Smooth muscle cell (in vitro differentiated cells): ENCODE results near the gene LRRC8B. TPM values are rescaled to one million over a fixed set of nuclear protein-coding genes. Genes with fewer than 3 reads are reported as not detected.

Experiments used
- DNase-seq: peaks from one replicate; lab custom pipeline; 2025; ENCODE audit not compliant: unreplicated experiment; lab: John Stamatoyannopoulos, UW
- H2AFZ ChIP-seq: fragments of 200-600 bp; sonication (generic); 2 replicates; pipeline ENCODE4 v1.6.0; 2016; ENCODE audit warnings: antibody characterized with exemption, low read depth, mild to moderate bottlenecking
- H3F3A ChIP-seq: fragments of 200-600 bp; sonication (generic); 2 replicates; pipeline ENCODE4 v1.6.0; 2017; ENCODE audit warnings: antibody characterized with exemption, low read depth
- H3K27ac ChIP-seq: fragments of 200-600 bp; sonication (generic); 2 replicates; pipeline ENCODE4 v1.5.1; 2016; ENCODE audit warnings: low read depth, mild to moderate bottlenecking
- H3K27me3 ChIP-seq: fragments of 200-600 bp; sonication (generic); 2 replicates; pipeline ENCODE4 v1.6.1; 2016; ENCODE audit warnings: low read depth, mild to moderate bottlenecking
- H3K36me3 ChIP-seq: fragments of 200-600 bp; sonication (generic); 2 replicates; pipeline ENCODE4 v1.5.1; 2016; ENCODE audit warnings: low read depth
- H3K4me1 ChIP-seq: fragments of 200-600 bp; sonication (generic); 2 replicates; pipeline ENCODE4 v1.5.1; 2016; ENCODE audit warnings: low read depth
- H3K4me2 ChIP-seq: fragments of 200-600 bp; sonication (generic); 2 replicates; pipeline ENCODE4 v1.6.0; 2016; ENCODE audit warnings: mild to moderate bottlenecking
- H3K4me3 ChIP-seq: fragments of 200-600 bp; sonication (generic); 2 replicates; pipeline ENCODE4 v1.5.1; 2016; ENCODE audit warnings: mild to moderate bottlenecking
- H3K79me2 ChIP-seq: fragments of 200-600 bp; sonication (generic); 2 replicates; pipeline ENCODE4 v1.6.0; 2016; ENCODE audit warnings: low read depth, mild to moderate bottlenecking
- H3K9ac ChIP-seq: fragments of 200-600 bp; sonication (generic); 2 replicates; pipeline ENCODE4 v1.6.0; 2016; ENCODE audit warnings: low read depth
- H3K9me3 ChIP-seq: fragments of 200-600 bp; sonication (generic); replicated peaks from 2 replicates; pipeline ENCODE4 v1.5.1; 2016; ENCODE audit warnings: low read depth
- H4K20me1 ChIP-seq: fragments of 200-600 bp; sonication (generic); 2 replicates; pipeline ENCODE4 v1.6.0; 2016; ENCODE audit warnings: low read depth
- WGBS: methylation state at CpG from one replicate; pipeline ENCODE4 v1.1.7; 2016; ENCODE audit warnings: low lambda C conversion rate; 5-methylcytosine and 5-hydroxymethylcytosine counted together
- polyA plus RNA-seq: library from polyadenylated mRNA; unstranded; fragments of >200 nt; fragmentation: Nextera tagmentation; extraction: Ambion mirVana; gene quantifications from 2 replicates; pipeline ENCODE4 v1.2.1, GENCODE V29; 2016
- total RNA-seq: library from RNA; depleted of rRNA; stranded (reverse); fragments of >200 nt; gene quantifications from 2 replicates; pipeline ENCODE4 v1.2.3, GENCODE V29; 2014
- TF ChIP-seq, protein P1 (sequence below): fragments of 200-600 bp; sonication (generic); IDR thresholded peaks from 2 replicates; pipeline ENCODE4 v1.5.1; 2017; ENCODE audit warnings: borderline replicate concordance, mild to moderate bottlenecking, antibody characterized with exemption; ENCODE audit not compliant: insufficient read depth, poor library complexity, severe bottlenecking

Gene LRRC8B
- total and polyA plus RNA-seq, 2 experiments from 2014 or later, result 1.5 to 4.6 TPM

DNA sequence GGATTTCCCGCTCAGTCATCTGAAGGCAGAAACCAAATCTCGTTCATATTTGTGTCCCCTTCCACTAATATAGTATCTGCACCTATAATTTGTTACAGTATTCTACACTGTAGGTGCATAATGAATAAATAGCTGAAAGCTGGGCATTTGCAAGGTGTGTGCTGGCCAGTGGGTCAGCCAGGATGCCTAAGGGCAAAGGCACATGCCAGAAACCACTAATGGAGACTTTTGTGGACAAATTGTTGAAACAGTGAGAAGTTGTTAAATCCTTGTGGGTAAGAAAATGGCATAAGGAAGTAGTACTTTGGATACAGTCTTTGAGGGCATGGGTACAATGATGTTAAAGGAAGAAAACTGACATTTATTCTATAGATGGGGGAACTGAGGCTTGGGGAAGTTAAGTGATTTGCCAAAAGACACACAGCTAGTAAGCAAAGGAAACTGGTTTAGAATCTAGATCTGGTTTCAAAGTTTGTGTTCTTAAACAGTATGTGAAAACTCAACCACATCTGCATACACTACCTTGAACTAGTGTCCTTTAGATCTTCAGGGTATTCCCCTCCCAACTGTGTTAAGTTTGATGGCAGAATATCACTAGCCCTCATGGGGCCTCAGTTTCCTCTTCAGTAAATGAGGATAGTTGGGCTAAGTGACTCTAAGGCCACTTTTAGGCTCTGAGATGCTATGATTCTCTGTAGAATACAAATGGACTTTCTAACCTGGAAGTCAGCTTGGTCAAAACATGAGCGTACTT lies 81.8 kb downstream of the LRRC8B start:
- H3K9me3 ChIP-seq, result no peaks in the 10 kb centered on the region
- DNase-seq, result no peak
- no peaks in the 10 kb centered on the region for H3K79me2 ChIP-seq
- no peak overlapping the region for H3K27ac ChIP-seq
- no peak overlapping the region for H3K9ac ChIP-seq
- no peaks in the 10 kb centered on the region for H3F3A ChIP-seq
- no peaks in the 10 kb centered on the region for H4K20me1 ChIP-seq
- H3K36me3 ChIP-seq, result no peaks in the 10 kb centered on the region
- no peaks in the 10 kb centered on the region for H3K27me3 ChIP-seq
- H3K4me3 ChIP-seq, result no peak overlapping the region
- 93% methylated on average over 3 of the region's 3 CpGs for WGBS
- H2AFZ ChIP-seq, result no peak overlapping the region
- H3K4me1 ChIP-seq, result no peaks in the 10 kb centered on the region
- TF ChIP-seq, protein P1, sequence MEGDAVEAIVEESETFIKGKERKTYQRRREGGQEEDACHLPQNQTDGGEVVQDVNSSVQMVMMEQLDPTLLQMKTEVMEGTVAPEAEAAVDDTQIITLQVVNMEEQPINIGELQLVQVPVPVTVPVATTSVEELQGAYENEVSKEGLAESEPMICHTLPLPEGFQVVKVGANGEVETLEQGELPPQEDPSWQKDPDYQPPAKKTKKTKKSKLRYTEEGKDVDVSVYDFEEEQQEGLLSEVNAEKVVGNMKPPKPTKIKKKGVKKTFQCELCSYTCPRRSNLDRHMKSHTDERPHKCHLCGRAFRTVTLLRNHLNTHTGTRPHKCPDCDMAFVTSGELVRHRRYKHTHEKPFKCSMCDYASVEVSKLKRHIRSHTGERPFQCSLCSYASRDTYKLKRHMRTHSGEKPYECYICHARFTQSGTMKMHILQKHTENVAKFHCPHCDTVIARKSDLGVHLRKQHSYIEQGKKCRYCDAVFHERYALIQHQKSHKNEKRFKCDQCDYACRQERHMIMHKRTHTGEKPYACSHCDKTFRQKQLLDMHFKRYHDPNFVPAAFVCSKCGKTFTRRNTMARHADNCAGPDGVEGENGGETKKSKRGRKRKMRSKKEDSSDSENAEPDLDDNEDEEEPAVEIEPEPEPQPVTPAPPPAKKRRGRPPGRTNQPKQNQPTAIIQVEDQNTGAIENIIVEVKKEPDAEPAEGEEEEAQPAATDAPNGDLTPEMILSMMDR, result no peak
- H3K4me2 ChIP-seq, result no peak overlapping the region

DNA sequence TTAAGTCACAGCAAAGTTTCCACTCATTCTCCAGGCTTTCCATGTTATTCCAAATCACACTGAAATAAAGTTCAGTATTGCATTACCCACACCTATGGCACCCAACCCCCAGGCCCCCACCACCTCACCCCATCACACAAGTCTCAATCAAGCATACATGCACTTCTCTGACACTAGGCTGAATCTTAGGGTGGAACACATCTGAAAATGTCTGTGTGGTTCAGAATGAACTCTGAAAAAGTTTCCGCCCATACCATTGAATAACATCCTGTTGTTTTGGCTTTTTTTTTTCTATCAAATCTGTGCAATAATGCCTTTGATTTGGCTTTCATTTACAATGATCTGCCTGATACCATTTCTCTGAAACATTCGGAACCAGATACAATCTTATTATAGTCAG lies 82.5 kb downstream of the LRRC8B start:
- Histone ChIP-seq H3K27me3 (no peaks in the 10 kb centered on the region), H3K4me1 (no peaks in the 10 kb centered on the region), H3K4me2 (no peak overlapping the region), H3K9ac (no peak overlapping the region), H3F3A (no peaks in the 10 kb centered on the region), H3K4me3 (no peak overlapping the region), H3K36me3 (no peaks in the 10 kb centered on the region), H4K20me1 (no peaks in the 10 kb centered on the region), H2AFZ (no peak overlapping the region), H3K79me2 (no peaks in the 10 kb centered on the region), H3K27ac (no peak overlapping the region), H3K9me3 (no peaks in the 10 kb centered on the region)
- WGBS, result 96% methylated on average over 2 of the region's 2 CpGs
- DNase-seq, result no peak
- TF ChIP-seq, protein P1, result no peak

DNA sequence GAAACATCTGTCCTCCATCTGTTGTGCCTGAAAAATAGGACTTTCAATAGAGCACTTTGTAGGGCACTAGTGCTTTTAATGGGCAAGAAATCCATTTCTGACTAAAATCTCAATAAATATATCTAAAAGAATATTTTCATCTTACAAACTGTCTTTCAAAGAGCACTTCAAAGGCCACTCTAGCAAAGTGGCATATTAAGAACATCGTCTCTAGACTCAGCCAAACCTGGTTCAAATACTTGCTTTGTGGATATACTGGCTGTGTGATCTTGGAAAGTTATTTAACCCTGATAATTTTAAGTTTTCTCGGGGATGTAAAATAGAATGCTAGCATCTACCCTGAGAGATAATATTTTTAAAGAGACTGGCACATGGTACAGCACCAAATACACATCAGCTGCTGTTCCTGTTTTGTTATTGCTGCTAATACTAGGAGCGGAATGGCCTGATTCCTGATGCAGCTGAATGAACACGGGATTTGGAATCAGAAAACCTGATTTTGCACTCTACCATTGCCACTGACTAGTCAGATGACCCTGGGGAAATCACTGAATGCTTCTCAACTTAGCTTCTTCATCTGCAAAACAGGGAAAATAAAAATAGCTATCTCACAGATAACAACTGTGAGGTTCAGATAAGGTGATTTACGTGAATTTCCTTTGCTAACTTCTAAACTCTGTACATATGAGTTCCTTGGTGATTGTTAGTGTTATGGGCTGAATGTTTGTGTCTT lies 83.1 kb downstream of the LRRC8B start:
- Histone ChIP-seq H3K27ac (no peak overlapping the region), H3F3A (no peaks in the 10 kb centered on the region), H3K9me3 (no peaks in the 10 kb centered on the region), H2AFZ (no peak overlapping the region), H4K20me1 (no peaks in the 10 kb centered on the region), H3K27me3 (no peaks in the 10 kb centered on the region), H3K79me2 (no peaks in the 10 kb centered on the region), H3K9ac (no peak overlapping the region), H3K4me3 (no peak overlapping the region), H3K4me1 (no peaks in the 10 kb centered on the region), H3K4me2 (no peak overlapping the region), H3K36me3 (no peaks in the 10 kb centered on the region)
- no peak for DNase-seq
- WGBS, result 83% methylated on average over 5 of the region's 5 CpGs
- TF ChIP-seq, protein P1, result no peak
